C4-2B (cell line): ENCODE data around the gene OSBPL6.

Experiments used
- CTCF ChIP-seq: fragments of 450-650 bp; conservative IDR thresholded peaks from 2 replicates; pipeline ENCODE4 v1.5.1; 2017; ENCODE audit warnings: mild to moderate bottlenecking
- ZFX ChIP-seq: fragments of 450-650 bp; IDR thresholded peaks from 2 replicates; pipeline ENCODE4 v1.6.1; 2017

DNA sequence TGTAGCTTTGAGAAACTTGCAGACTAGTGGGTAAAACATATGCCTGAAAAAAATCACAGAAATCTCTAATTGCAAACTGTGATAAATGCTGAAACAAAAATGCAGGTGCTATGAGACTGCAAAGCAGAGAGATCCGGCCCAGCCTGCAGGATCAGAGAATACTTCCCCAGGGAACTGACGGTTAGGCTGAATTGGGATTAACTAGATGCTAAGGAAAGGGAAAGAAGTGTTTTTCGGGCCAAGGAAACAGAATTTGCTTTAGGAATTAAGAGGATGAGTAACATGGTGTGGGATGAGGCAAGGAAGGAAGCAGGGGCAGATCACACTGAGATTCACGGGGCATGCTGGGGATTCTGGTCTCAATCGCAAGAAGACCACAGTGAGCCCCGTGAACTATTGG is 71.5 kb downstream of the OSBPL6 start:
- TF ChIP-seq CTCF (no peak), ZFX (no peak)
